Spleen (tissue), 7 donors: ENCODE results near the gene KLHDC7B.

Source experiments
- POLR2A ChIP-seq, 3 donors: fragments of 450-650 bp; IDR thresholded peaks; one replicate each; pipeline ENCODE4 v1.5.1; 2017; ENCODE audit warnings: antibody characterized with exemption in 3 of 3, mild to moderate bottlenecking in 1 of 3
- POLR2AphosphoS5 ChIP-seq, 3 donors: sonication (generic); formaldehyde crosslinking; IDR thresholded peaks; one replicate each; pipeline ENCODE4 v1.5.1; 2017; ENCODE audit warnings: antibody characterized with exemption in 3 of 3
- TF ChIP-seq, protein P1 (sequence below), 11 experiments: fragments of 200-600 bp in 7 of 11; fragments of 450-650 bp in 4 of 11; sonication (generic) in 4 of 11; IDR thresholded peaks in 8 of 11; conservative IDR thresholded peaks in 3 of 11; 1 replicate in 7 of 11; 2 replicates in 4 of 11; pipeline versions ENCODE4 v1.4.0 to v1.8.0; 2016 to 2021; ENCODE audit warnings: antibody characterized with exemption in 11 of 11, inconsistent platforms in 4 of 11, mild to moderate bottlenecking in 1 of 11
- donor health status: DM: no; HTN: no; CAD: no; lungs with moderate emphysema.
- donor health status: DM: no; HTN: no; CAD: no.
- donor health status: DM: no; HTN: no; CAD: no.

DNA sequence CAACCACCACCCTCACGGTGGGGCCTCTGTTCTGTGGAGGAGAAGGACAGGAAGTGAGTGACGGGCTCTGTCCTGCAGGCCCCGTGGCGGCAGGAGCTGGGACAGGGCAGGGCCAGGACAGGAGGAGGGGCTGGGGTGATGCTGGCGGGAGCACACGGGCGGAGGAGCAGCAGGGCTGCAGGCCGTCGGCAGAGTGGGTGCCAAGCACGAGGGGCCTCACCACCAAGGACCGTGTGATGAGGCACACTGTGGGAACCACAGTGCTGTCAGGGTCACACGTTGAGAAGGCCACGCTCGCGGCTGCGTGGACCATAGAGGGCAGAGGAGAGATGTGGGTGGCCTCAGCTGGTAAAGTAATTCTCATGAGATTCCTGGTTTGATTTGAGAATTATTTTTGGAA is 28.8 kb upstream of the KLHDC7B start:
- TF ChIP-seq, protein P1, sequence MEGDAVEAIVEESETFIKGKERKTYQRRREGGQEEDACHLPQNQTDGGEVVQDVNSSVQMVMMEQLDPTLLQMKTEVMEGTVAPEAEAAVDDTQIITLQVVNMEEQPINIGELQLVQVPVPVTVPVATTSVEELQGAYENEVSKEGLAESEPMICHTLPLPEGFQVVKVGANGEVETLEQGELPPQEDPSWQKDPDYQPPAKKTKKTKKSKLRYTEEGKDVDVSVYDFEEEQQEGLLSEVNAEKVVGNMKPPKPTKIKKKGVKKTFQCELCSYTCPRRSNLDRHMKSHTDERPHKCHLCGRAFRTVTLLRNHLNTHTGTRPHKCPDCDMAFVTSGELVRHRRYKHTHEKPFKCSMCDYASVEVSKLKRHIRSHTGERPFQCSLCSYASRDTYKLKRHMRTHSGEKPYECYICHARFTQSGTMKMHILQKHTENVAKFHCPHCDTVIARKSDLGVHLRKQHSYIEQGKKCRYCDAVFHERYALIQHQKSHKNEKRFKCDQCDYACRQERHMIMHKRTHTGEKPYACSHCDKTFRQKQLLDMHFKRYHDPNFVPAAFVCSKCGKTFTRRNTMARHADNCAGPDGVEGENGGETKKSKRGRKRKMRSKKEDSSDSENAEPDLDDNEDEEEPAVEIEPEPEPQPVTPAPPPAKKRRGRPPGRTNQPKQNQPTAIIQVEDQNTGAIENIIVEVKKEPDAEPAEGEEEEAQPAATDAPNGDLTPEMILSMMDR (IDR thresholded peaks at IDR 0.05 in 8 of 11, conservative IDR thresholded peaks at IDR 0.05 in 3 of 11) = no peak
- no peak for TF ChIP-seq POLR2A (IDR thresholded peaks at IDR 0.05)
- TF ChIP-seq POLR2AphosphoS5 (IDR thresholded peaks at IDR 0.05) = no peak
